SK-N-MC (cell line): ENCODE data around the gene DAPK1.
A peak's percentile ranks its signal among the peaks of the same experiment; 100 is the strongest.

Experiments
- DNase-seq: peaks from one replicate; pipeline ENCODE4 v3.0.0-alpha.2; 2011; ENCODE audit warnings: low read depth, low spot score
- H3K27ac ChIP-seq: fragments of 200-600 bp; sonication (generic); 2 replicates; pipeline ENCODE4 v1.5.1; 2016; ENCODE audit warnings: mixed run types
- H3K36me3 ChIP-seq: fragments of 200-600 bp; sonication (generic); 2 replicates; pipeline ENCODE4 v1.6.1; 2017; ENCODE audit warnings: antibody characterized with exemption, low read length, mixed read lengths; ENCODE audit not compliant: insufficient read depth
- H3K4me3 ChIP-seq: fragments of 200-600 bp; sonication (generic); 2 replicates; pipeline ENCODE4 v1.5.1; 2016
- H3K9ac ChIP-seq: fragments of 200-600 bp; sonication (generic); 2 replicates; pipeline ENCODE4 v1.8.0; 2017; ENCODE audit warnings: mixed run types, mixed read lengths; ENCODE audit not compliant: insufficient read length
- H3K9me3 ChIP-seq: fragments of 200-600 bp; sonication (generic); 2 replicates; pipeline ENCODE4 v1.6.1; 2017; ENCODE audit warnings: low read depth, mild to moderate bottlenecking, antibody characterized with exemption, low read length, moderate library complexity, mixed read lengths
- EZH2 ChIP-seq: fragments of 200-600 bp; sonication (generic); IDR thresholded peaks from one replicate; pipeline ENCODE4 v1.6.1; 2017; ENCODE audit warnings: antibody characterized with exemption
- FOXP2 ChIP-seq: optimal IDR thresholded peaks from 2 replicates; pipeline ENCODE3; 2011; ENCODE audit warnings: mild to moderate bottlenecking, moderate library complexity; ENCODE audit not compliant: insufficient read depth; ENCODE audit errors: extremely low read length, control extremely low read depth
- POLR2AphosphoS5 ChIP-seq: IDR thresholded peaks from 2 replicates; pipeline ENCODE4 v1.6.1; 2012; ENCODE audit warnings: mild to moderate bottlenecking, low read depth, low read length, borderline replicate concordance

The DAPK1 gene

DNA sequence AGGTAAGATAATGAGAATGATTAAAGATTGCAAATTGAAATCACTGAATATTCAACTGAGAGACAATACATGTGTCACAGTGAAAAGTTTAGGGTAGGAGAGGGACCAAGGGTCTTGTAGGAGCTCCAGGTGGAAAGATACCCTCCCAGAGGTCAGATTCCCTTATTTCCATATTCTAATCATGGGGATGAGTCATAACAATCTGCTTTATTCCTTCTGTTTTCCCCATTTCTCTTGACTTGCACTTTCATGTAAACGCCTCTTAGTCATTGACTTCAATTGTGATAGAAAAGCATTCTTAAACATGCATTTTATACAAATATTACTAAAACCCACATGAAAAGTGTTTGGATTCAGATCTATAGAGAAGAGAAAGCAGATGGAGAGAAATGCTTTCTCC, 147.0 kb downstream of the DAPK1 start:
- 0 out of 2 replicates have a peak overlapping the region, but pooled peaks have one; percentile 32 for H3K27ac ChIP-seq
- H3K9ac ChIP-seq, result no peak overlapping the region
- no peak for TF ChIP-seq FOXP2
- no peak for TF ChIP-seq POLR2AphosphoS5
- TF ChIP-seq EZH2, result no peak
- no peak for DNase-seq
- H3K4me3 ChIP-seq, result no peak overlapping the region
- H3K9me3 ChIP-seq, result no peaks in the 10 kb centered on the region
- peaks cover 96% of the 10 kb centered on the region for H3K36me3 ChIP-seq

DNA sequence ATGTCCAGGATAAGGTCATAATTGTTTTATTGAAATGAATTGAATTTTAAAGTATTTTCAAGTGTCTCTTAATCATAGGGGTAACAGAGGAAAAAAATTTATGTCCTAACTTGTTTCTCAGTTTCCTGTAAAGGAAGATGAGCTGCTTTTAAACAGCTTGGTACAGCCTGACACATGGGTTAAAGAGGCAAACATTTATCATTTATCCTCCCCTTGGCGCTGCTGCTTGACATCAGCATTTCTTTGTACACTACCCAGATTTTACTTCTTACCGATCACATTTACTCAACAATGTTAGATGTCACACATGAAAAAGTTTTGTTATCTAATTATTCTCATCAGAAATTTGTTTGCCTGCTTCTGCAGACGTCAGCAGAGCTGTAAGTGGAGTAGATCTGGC, 148.9 kb downstream of the DAPK1 start:
- Histone ChIP-seq H3K9me3 (no peaks in the 10 kb centered on the region), H3K9ac (no peak overlapping the region), H3K36me3 (peaks cover 95% of the 10 kb centered on the region), H3K4me3 (no peak overlapping the region), H3K27ac (no peak overlapping the region)
- TF ChIP-seq EZH2 (no peak), FOXP2 (no peak), POLR2AphosphoS5 (no peak)
- no peak for DNase-seq

DNA sequence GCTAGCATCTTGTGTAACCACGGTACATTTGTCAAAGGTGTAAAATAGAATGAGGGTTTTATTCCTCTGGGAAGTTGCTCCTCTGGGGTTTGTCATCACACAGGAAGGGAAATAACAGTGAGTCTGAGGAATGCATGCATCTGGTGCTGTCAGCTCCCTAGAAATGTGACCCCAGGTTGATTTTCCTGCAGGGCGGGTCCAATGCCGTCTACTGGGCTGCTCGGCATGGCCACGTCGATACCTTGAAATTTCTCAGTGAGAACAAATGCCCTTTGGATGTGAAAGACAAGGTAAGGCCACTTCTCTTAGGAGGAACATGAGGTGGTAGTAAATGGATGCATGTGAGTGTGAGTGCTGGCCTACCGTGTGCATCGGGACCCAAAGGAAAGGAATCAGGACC, 149.4 kb downstream of the DAPK1 start:
- no peaks in the 10 kb centered on the region for H3K9me3 ChIP-seq
- H3K4me3 ChIP-seq, result no peak overlapping the region
- H3K27ac ChIP-seq, result no peak overlapping the region
- no peak overlapping the region for H3K9ac ChIP-seq
- peaks cover 91% of the 10 kb centered on the region for H3K36me3 ChIP-seq
- no peak for TF ChIP-seq FOXP2
- no peak for TF ChIP-seq EZH2
- DNase-seq, result no peak

DNA sequence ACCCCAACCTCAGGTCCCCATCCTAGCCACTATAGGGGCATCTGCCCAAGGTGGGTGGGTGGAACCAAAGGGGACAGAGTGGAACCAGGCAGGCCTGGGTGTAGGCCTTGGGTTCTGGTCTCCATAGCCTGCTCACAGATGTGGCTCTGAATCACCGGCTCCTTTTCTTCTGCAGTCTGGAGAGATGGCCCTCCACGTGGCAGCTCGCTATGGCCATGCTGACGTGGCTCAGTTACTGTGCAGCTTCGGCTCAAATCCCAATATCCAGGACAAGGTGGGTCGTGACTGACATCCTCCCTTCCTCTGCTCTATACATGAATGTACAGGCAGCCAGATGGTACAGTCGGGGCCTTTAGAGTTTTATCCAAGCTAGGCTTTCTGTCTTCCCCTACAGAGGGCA, 150.9 kb downstream of the DAPK1 start:
- no peak for TF ChIP-seq FOXP2
- no peak for TF ChIP-seq EZH2
- Histone ChIP-seq H3K27ac (no peak overlapping the region), H3K36me3 (peaks cover 77% of the 10 kb centered on the region), H3K9ac (no peak overlapping the region), H3K9me3 (no peaks in the 10 kb centered on the region), H3K4me3 (no peak overlapping the region)
- no peak for DNase-seq

DNA sequence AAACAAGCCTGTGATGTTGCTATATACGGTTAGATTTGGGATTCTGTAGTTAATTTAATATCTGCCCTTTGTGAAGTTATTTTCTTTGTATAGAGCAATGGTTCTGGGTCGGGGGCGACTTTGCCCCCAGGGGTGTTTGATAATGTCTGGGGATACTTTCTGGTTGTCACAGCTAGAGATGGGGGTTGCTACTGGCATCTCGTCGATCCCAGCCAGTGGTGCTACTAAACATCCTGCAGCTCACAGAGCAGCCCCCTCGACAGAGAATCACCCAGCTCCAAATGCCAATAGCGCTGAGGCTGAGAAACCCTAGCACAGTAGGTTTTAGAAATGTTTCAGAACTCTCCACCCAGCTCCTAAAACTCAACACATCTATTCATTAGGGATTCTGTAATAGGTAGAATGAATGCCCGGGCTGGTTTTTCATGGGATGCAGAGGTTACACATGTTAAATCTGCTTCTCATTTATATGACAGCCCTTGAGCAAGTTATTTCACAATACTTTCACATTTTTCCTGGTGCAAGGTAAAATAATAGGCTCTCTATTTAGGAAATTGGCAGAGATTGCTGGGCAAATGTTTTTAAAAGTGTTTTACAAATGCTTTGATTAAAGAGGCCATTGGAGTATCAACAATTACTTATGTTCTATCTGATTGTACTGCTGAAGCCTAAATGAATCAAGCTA, 153.1 kb downstream of the DAPK1 start:
- Histone ChIP-seq H3K4me3 (no peak overlapping the region), H3K36me3 (peaks cover 73% of the 10 kb centered on the region), H3K9ac (no peak overlapping the region), H3K9me3 (no peaks in the 10 kb centered on the region), H3K27ac (no peak overlapping the region)
- no peak for DNase-seq
- TF ChIP-seq EZH2, result no peak
- TF ChIP-seq POLR2AphosphoS5, result no peak
- TF ChIP-seq FOXP2, result no peak

DNA sequence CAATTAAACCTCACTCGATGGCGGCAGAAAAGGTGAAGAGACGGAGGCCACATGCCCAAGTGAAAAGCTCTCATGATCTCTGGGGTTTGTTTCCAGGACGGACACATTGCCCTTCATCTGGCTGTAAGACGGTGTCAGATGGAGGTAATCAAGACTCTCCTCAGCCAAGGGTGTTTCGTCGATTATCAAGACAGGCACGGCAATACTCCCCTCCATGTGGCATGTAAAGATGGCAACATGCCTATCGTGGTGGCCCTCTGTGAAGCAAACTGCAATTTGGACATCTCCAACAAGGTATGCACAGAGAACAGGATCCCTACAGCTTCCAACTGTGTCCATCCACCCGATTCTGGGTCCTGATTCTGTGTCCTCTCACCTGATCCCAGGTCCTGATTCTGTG, 153.8 kb downstream of the DAPK1 start:
- TF ChIP-seq POLR2AphosphoS5, result no peak
- TF ChIP-seq FOXP2, result no peak
- TF ChIP-seq EZH2, result no peak
- H3K36me3 ChIP-seq, result peaks cover 72% of the 10 kb centered on the region
- H3K9me3 ChIP-seq, result no peaks in the 10 kb centered on the region
- no peak overlapping the region for H3K27ac ChIP-seq
- DNase-seq, result no peak
- H3K9ac ChIP-seq, result no peak overlapping the region
- H3K4me3 ChIP-seq, result no peak overlapping the region

DNA sequence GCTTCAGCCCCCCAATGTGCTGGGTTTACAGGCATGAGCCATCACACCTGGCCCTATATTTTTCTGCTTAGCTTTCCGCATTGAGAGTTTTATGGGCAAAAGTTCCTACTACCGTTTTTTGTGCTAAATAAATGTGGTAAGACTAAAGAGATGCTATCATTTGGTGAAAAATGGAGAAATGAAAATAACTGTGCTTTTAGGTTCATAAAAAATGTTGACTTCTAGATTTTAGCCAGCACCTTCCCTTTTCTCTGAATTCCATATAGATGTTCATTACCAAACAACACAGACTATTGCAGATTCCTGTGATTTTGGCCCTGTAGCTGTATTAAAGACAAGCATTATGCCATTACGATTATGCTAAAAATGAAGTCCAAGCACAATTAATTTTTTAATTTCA, 156.3 kb downstream of the DAPK1 start:
- peaks cover 67% of the 10 kb centered on the region for H3K36me3 ChIP-seq
- DNase-seq, result no peak
- TF ChIP-seq EZH2, result no peak
- no peak for TF ChIP-seq FOXP2
- no peak for TF ChIP-seq POLR2AphosphoS5
- no peak overlapping the region for H3K9ac ChIP-seq
- no peak overlapping the region for H3K27ac ChIP-seq
- H3K9me3 ChIP-seq, result no peaks in the 10 kb centered on the region
- H3K4me3 ChIP-seq, result no peak overlapping the region

DNA sequence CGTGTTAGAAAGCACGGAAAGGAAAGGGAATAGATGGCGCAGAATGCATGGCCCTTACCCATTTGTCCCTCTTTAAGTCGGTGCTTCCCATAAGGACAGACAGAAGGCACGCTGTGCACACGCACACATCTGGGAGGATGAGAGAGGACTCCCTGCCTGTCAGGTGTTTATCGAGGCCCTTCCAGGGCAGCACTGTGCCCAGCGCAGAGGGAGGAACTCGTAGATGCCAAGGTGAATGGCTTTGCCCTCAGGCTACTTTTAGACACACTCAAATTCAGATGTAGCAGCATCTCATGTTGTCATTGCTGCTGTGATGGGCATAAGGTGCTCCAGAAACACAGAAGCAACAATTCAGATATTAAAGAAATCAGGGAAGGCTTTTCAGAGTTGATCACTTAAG, 158.1 kb downstream of the DAPK1 start:
- no peak for DNase-seq
- no peak overlapping the region for H3K4me3 ChIP-seq
- no peak overlapping the region for H3K27ac ChIP-seq
- H3K9ac ChIP-seq, result no peak overlapping the region
- peaks cover 69% of the 10 kb centered on the region for H3K36me3 ChIP-seq
- TF ChIP-seq POLR2AphosphoS5, result no peak
- no peak for TF ChIP-seq EZH2
- no peak for TF ChIP-seq FOXP2
- no peaks in the 10 kb centered on the region for H3K9me3 ChIP-seq

DNA sequence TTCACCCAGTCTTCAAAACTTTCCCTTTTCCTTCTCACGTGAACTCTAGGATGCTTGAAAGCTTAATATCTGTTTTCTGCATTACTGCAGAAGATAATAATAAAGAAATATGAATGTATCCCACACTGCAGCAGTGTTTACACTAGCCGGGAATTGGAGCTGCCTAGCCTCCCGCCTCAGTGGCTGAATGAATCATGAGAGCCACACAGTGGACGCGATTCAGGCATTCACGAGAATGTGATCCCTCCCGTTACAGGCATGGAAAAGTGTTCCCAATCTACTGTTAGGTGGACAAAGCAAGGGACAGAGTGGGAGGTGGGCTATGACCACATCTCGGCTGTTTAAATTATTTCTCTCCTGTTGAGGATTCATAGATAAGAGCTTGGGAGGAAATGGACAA, 158.8 kb downstream of the DAPK1 start:
- TF ChIP-seq EZH2 (no peak), POLR2AphosphoS5 (no peak), FOXP2 (no peak)
- DNase-seq, result no peak

More for the DNA sequence above, 158.8 kb downstream of the DAPK1 start:
- peaks cover 69% of the 10 kb centered on the region for H3K36me3 ChIP-seq
- H3K4me3 ChIP-seq, result no peak overlapping the region
- H3K9ac ChIP-seq, result no peak overlapping the region
- no peaks in the 10 kb centered on the region for H3K9me3 ChIP-seq
- no peak overlapping the region for H3K27ac ChIP-seq
